DMS114 treated with DMSO at 0.1 percent for 48 hours (cell line): ENCODE measurements around the gene ADAMTS6.

Experiments used
- DNase-seq: peaks from one replicate; lab custom pipeline; 2025; ENCODE audit not compliant: unreplicated experiment; lab: John Stamatoyannopoulos, UW

Gene ADAMTS6

DNA sequence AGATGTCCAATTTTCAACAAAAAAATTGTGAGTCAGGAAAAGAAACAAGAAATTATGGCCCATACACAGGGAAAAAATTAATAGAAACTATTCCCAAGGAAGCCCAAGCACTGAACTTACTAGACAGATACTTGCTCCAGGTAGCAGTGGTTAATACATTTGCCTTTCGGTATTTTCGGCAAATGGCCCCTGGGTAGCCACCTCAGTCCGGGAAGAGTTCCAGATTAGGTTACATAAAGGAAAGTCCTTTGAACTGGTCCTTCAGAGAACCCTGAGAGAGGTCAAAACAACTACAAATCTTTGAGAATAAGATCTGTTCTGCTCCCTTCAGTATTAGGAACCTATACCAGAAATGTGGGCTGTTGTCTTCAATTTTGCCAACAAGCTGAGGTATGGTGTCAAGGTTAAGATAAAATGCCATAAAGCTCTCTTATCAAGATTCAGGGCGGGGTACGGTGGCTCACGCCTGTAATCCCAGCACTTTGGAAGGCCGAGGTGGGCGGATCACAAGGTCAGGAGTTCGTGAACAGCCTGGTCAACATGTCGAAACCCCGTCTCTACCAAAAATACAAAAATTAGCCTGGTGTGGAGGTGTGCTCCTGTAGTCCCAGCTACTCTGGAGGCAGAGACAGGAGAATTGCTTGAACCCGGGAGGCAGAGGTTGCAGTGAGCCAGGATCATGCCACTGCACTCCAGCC lies 369.6 kb downstream of the ADAMTS6 start:
- no peak for DNase-seq

DNA sequence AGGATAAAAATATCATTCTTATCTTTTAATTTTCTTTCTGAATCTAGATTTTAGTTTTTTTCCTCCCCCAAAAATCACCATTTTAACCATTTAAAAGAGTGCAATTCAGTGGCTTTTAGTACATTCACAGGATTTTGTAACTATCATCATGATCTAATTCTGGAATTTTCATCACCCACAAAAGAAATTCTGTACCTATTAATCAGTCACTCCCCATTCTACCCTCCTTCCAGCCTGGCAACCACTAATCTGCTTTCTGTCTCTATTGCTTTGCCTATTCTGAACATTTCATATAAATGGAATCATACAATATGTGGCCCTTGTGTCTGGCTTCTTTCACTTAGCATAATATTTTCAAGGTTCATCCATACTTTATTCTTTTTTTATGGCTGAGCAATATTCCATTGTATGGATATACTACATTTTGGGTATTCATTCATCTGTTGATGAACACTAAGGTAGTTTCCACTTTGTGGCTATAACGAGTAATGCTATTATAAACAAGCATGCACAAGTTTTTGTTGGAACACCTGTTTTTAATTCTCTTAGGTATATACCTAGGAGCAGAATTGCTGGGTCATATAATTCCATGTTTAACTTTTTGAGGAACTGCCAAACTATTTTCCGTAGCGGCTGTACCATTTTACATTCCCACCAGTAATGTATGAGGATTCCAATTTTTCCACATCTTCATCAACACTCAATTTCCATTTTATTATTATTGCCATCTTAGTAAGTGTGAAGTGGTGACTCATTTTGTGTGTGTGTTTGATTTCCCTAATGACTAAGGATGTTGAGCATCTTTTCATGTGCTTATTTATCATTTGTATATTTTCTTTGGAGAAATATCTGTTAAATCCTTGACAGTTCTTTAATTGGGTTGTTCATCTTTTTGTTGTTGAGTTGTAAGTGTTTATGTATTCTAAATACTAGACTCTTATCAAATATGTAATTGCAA lies 372.7 kb downstream of the ADAMTS6 start:
- no peak for DNase-seq

DNA sequence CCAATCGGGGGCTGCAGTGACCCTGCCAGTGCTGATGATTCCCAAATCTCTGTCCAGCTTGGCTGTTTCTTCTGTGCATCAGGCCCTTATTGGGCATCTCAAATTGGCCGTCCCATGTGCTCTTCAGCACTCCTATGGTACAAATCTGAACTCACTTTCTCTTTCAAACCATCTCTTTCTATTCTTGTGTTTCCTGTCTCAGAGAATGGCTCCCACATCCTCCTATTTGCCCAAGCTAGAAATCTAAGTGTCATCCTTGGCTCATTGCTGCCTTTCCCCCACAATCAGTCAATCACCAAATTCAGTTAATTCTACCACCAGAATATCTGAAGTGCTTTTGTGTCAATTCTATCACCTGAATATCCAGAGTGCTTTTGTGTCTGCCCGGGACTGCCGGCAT lies 376.4 kb downstream of the ADAMTS6 start:
- DNase-seq, result no peak

DNA sequence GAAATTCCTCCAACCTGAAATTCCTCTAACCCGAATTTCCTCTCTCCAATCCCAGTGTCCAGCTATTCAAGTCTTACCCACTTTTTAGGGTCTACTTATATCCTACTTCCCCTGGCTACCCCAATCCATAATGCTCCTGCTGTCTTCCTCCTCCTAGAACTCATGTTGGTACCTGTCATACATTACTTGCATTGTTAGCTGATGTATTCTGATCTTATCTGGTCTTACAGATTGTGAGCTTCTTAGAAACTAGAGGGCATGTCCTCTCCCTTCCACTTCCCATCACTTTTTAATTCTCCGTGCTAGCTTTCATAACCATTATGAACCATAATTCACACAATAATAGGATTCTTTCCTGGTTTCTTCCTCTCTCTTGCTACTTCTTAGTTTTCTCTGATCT lies 376.9 kb downstream of the ADAMTS6 start:
- DNase-seq, result no peak

DNA sequence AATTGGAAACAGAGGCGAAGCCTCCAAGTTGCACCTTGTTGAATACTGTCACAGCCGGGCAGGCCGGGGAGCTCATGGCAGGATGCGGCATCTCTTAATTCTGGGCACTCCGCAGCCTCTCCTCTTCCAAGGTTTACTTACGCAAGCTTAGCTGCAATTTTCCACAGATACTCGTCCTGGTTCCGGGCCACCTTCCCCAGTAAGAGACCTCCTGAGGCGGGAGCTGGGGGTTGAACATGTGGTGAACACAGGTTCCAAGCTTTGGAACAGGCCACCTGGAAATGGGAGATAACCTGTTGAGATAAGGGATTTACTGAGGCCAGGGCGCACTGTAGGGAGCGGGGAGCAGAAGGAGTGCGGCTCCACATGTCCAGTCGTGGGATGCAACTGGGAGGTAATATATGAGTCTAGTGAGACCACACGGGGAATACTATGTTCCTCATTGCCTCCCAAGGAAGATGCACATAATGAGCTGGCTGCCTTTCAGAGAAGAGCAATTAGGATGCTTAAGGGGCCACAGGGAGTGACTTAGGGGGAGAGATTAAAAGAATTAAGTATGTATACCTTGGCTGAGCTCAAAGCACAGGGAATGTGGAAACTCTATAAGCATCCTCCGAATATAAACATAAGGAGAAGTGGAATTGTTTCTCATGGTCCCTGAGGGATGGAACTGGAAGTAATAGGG lies 377.8 kb downstream of the ADAMTS6 start:
- DNase-seq, result no peak

DNA sequence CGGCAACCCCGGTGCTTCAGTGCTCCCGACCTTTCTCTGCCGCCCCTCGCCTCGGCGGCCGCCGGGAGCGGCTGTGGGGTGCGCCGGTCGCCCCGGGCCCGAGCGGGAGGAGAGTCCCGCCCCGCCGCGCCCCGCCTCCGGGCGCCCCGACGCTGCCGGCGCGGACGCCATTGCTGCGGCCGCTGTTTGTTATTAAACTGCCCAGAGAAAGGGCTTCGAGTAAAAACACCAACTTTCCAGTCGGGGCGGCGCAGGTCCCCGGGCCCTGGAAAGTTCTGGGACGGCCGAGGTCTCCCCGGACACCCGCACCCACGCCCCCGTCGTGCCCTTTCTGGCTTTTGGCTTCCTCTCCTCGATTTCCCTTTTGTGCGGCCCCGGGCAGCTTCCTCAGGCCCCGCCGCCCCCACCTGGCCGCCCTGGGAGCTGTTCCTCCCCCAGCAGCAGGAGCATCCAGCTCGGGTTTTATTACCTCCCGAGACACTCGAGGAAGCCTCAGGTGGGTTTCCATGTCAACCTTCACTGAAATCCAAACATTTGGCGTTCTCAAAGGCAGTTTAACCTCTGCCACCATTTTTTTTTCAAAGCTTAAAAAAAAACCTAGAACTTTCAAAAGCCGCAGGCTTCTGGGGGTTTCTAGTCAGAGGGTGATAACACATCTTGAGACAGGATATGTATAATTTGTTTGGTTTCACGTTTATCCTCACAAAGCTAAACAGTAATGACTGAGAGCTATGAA lies 378.6 kb downstream of the ADAMTS6 start:
- DNase-seq, result peak; percentile 30

DNA sequence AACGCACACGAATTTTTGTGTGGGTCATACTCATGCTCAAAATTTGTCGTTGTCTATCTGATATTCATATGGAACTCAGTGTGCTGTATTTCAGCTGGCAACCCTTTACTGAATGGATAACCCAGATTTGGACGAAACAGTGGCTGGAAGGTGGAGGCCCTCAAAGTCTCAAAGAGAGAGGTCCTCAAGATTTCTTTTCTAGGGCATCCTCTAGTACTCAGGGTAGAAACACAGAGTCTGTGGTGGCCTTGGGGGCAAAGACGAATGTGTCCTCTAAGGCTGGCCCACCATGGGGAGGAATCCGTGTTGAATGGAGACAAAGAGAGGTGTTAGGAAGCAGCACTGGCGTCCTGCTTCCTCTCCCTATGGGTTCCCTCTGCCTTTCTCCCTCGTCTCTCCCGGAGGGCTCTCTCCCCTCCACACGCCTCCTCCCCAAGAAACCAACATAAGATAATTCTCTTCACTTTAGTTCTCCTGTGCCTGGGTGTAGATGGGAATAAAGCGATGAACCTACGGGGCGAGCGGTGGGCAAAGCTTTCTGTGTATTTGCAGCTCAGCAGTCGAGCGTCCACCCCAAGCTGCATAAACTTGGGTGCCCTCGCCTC lies 379.2 kb downstream of the ADAMTS6 start:
- DNase-seq, result peak; percentile 30

DNA sequence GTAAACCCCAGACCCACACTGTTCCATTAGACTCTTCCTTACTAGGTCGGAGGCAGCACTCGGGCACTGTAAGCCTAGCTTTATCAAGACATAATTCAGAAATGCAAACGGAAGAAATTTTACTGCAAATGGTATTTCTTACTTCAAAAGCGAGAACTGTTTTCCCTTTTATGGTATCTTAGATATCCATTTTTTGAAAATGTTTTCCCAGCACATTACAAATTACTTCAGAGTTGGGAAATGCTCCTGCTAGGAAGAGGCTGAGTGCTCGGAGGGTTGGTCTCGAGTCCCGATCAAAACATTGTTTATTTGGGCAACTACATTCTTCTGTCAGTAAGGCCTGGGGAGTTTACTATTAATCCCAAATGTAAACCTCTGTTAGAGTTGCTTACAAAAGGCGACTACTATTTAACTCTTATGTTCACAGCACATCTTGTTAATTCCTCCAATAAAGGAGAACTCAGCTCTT lies 380.1 kb downstream of the ADAMTS6 start:
- no peak for DNase-seq

- DNase-seq, result no peak
These were observed 380.6 kb downstream of the ADAMTS6 start for GRCh38 chr5:65100911-65101631.
